Measurements from ENCODE around the gene HEPN1. TPM values are rescaled to one million over a fixed set of nuclear protein-coding genes. Genes with fewer than 3 reads are reported as not detected.

Gene HEPN1
- total and polyA plus RNA-seq, 5 experiments from 2014 or later: not detected

DNA sequence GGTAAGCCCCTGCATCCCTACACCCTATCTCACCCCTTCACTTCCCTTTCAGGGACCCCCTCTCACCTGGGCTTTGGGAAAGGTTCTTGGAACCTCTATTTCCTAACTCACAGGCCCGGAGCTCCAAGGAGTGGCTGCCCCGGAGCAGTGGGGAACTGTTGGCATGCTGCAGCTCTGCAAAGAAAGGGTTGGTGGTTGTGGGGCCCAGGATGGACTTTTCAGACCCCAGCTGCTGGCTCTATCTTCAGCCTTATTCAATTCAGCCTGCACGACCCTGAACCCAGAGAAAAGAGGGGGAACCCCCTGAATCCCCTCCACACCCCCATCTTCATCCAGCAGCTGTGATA is 31.4 kb upstream of the HEPN1 start:
- DNase-seq (no peak), ATAC-seq (no peak)
- H3K27me3 Mint-ChIP-seq: peaks cover 3 to 22% (median 10%) of the 10 kb centered on the region in 5 donors
- no peaks in the 10 kb centered on the region for H3K36me3 Mint-ChIP-seq
- peak overlapping the region in 1 of 10 donors; percentile 27 for H3K27ac Mint-ChIP-seq
- H3K4me1 Mint-ChIP-seq: peaks cover 0 to under 1% (median 0%) of the 10 kb centered on the region in 4 donors
- no peak overlapping the region for H3K4me3 Mint-ChIP-seq
- no peaks in the 10 kb centered on the region for H3K9me3 Mint-ChIP-seq
- POLR2A ChIA-PET: interaction anchor here (0.6 kb wide), 1 partner anchor 63 kb away, joined by 3 read pairs; no protein-coding TSS in a partner anchor

DNA sequence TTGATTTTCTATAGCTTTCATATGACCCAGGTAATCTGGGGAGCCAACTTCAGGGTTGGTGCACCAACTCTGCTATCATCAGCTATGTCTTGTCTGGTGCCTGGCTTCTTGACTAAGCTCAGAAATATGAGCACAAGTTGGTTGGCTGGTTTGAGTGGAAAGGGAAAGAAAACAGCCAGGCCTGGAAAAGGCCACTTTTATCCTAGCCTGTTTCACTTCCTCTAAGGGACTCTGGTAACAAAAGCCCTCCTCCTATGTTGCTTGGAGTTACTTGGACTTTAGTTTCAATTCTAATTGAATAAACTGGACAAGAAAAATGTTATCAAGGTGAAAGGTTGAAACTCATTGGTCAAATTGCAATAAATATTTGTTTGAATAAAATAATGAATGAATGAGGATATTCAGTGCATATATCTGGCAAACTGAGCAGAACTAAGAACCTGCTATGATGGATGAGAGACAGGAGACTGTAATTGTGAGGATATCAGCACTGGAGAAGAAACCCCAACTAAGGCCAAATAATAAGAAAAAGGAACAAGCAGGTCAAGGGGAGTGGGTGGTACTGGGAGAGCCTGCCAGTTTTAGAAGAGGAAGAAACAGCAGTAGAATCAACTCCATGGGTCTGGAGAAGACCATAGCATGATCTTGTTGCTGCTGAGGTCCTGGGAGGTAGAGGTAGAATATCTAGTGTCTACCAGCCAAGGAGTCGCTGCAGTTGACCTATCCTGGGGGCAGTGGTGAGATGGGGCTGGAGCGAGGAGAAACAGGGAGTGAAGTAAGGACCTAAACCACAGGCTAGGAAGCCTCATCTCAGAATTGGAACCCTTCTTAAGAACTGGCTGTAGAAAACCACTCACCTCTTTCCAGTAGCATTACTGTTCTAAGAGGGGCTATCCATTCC is 29.6 kb upstream of the HEPN1 start:
- Mint-ChIP-seq H3K27ac (no peak overlapping the region), H3K9me3 (no peaks in the 10 kb centered on the region), H3K36me3 (no peaks in the 10 kb centered on the region), H3K4me3 (no peak overlapping the region), H3K4me1 (peaks cover 3 to 7% (median 3%) of the 10 kb centered on the region in 4 donors), H3K27me3 (peaks cover 3 to 22% (median 12%) of the 10 kb centered on the region in 5 donors)
- POLR2A ChIA-PET: no interaction called here
- ATAC-seq: no peak
- no peak for DNase-seq

DNA sequence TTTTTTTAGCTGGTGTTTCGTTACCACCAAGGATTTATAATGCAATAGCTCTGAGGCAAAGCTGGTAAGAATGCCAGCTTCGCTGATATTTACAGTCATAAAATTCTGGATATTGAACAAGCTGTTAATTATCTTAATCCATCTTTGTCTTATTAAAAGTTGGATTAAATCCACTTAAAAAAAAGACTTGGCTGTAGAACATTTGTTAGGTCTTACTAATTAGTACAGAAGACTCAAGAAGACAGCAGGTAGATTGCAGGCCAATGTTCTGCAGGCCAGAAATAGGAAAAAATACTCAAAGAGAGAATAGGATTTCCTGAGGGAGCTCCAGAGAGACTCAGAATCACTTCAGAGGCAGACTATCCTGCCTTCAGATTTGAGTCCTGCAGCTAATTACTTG is 28.9 kb upstream of the HEPN1 start:
- H3K4me3 Mint-ChIP-seq: no peak overlapping the region
- peaks cover 3 to 22% (median 12%) of the 10 kb centered on the region in 5 donors for H3K27me3 Mint-ChIP-seq
- H3K4me1 Mint-ChIP-seq: peaks cover 3 to 7% (median 5%) of the 10 kb centered on the region in 4 donors
- no peaks in the 10 kb centered on the region for H3K9me3 Mint-ChIP-seq
- ATAC-seq: no peak
- POLR2A ChIA-PET: no interaction called here
- H3K27ac Mint-ChIP-seq: no peak overlapping the region
- H3K36me3 Mint-ChIP-seq: no peaks in the 10 kb centered on the region
- no peak for DNase-seq

DNA sequence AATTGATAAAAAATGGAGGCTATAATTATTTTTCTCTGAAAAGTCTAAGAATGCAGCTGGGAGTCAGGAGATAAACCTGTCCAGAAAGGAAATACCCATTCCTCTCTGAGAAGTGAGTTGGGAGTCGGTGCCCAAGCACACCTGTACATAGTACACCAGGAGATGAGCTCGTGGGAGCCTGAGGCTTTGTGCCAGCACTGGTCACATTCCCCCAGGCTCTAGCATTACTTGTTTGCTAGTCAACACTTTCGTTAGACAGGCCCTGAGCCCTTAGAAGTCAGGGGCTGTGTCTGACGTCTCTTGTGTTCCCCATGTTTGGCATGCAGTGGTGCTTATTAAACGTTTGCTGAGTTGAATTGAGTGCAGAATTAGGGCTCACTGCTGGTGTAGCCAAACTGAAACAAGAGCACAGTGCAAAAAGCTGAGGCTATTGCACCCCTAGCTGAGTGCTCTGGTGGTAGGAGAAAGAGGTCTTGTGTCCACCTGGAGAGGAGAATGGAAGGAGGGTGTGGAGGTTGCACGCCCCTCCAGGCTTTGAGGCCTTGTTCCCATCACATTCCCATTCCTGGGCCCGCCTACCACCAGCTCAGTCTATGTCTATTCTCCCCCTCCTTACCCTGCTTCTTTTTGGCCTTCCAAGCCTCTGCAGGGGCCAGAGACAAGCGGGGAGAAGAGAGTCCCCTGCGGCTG is 28.2 kb upstream of the HEPN1 start:
- POLR2A ChIA-PET: no interaction called here
- Mint-ChIP-seq H3K27ac (no peak overlapping the region), H3K4me3 (no peak overlapping the region), H3K9me3 (no peaks in the 10 kb centered on the region), H3K27me3 (peaks cover 3 to 21% (median 9%) of the 10 kb centered on the region in 5 donors), H3K36me3 (no peaks in the 10 kb centered on the region), H3K4me1 (peaks cover 3 to 7% (median 5%) of the 10 kb centered on the region in 4 donors)
- ATAC-seq (no peak), DNase-seq (no peak)

DNA sequence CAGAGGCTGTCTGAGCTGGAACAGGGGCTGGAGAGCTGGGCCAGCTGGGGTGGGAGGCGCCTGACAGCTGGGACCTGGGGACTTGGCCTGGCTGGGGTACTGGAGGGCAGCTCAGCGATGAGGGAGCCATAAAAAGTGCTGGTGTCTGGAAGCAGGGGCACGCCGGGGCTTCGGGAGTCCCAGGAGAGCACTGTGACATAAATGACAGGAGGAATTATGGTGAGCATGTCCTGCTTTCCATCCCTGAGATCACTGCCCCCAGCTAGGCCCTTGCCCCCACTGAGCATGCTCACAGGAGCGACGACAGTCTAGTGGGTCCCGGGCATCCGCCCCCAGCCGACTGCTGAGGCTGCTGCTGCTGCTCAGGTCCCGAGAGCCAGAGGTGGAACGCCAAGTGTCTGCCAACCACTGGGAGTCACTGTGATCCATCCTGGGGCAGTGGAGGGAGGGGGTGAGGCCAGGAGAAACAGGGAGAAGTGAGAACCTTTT is 27.6 kb upstream of the HEPN1 start:
- Mint-ChIP-seq H3K27ac (no peak overlapping the region), H3K4me1 (peaks cover 3 to 7% (median 5%) of the 10 kb centered on the region in 4 donors), H3K27me3 (peaks cover 3 to 15% (median 6%) of the 10 kb centered on the region in 5 donors), H3K4me3 (no peak overlapping the region), H3K36me3 (no peaks in the 10 kb centered on the region), H3K9me3 (no peaks in the 10 kb centered on the region)
- ATAC-seq: no peak
- POLR2A ChIA-PET: no interaction called here
- DNase-seq: peak in 1 of 10 donors; percentile 11

DNA sequence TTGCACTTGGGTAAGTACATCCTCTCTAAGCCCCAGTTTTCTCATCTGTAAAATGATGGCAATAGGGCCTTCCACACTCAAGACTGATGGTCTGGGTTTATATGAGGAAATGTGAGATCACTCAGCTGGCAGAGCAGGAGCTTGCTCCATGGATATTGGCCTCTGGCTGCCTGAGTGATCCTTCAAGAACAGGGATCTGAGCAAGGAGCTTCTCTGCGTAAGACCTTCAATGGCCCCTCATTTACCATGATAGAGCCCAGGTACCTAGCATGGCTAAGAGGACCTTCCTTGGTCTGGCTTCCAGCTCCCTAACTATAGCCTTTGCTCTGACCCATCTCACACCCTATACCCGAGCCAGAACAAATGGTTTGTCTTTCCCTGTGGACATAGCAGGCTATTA is 26.9 kb upstream of the HEPN1 start:
- ATAC-seq (no peak), DNase-seq (no peak)
- Mint-ChIP-seq H3K27ac (no peak overlapping the region), H3K4me3 (no peak overlapping the region), H3K36me3 (no peaks in the 10 kb centered on the region), H3K4me1 (peaks cover 3 to 7% (median 5%) of the 10 kb centered on the region in 4 donors), H3K9me3 (no peaks in the 10 kb centered on the region), H3K27me3 (peaks cover 0 to 8% (median 3%) of the 10 kb centered on the region in 5 donors)
- POLR2A ChIA-PET: no interaction called here

DNA sequence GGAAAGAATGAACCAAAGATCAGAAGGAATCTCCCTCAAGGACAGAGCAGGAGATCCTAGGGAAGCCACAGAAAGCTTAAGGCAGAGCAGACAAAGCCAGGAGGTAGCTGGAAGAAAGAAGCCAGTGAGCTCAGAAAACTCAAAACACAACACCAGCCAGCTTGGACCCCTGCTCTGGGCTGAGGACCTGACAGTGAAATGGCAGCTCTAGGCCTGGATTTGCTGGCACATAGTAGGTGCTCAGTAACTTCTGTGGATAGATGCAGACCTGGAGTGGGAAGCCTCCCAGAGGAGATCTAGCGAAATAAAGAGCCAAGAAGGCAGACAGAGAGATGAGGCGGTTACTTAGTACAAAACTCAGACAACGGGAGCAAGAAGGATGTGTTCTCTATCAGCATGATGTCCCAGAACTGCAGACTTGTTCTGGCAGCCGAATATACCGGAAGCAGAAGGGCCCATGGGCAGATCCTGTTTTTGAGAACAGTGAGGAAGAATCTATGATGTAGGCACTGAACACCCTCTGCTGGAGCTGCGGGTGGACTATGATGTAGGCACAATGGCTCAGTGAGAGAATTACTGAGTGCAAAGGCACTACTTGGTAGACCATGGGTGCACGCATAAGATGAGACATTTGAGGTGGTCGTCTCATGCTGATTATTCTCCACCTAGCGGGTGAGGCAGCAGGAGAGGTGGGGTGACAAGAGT is 26.1 kb upstream of the HEPN1 start:
- Mint-ChIP-seq H3K9me3 (no peaks in the 10 kb centered on the region), H3K4me3 (peak overlapping the region in 1 of 10 donors; percentile 27), H3K27ac (peak overlapping the region in 1 of 10 donors; percentile 40), H3K4me1 (peaks cover 7 to 14% (median 8%) of the 10 kb centered on the region in 4 donors), H3K27me3 (peaks cover under 1 to 8% (median 4%) of the 10 kb centered on the region in 5 donors), H3K36me3 (no peaks in the 10 kb centered on the region)
- no peak for ATAC-seq
- POLR2A ChIA-PET: interaction anchor here (0.6 kb wide), 1 partner anchor 10 kb away, joined by 3 read pairs; no protein-coding TSS in a partner anchor
- peak in 1 of 10 donors; percentile 14 for DNase-seq

DNA sequence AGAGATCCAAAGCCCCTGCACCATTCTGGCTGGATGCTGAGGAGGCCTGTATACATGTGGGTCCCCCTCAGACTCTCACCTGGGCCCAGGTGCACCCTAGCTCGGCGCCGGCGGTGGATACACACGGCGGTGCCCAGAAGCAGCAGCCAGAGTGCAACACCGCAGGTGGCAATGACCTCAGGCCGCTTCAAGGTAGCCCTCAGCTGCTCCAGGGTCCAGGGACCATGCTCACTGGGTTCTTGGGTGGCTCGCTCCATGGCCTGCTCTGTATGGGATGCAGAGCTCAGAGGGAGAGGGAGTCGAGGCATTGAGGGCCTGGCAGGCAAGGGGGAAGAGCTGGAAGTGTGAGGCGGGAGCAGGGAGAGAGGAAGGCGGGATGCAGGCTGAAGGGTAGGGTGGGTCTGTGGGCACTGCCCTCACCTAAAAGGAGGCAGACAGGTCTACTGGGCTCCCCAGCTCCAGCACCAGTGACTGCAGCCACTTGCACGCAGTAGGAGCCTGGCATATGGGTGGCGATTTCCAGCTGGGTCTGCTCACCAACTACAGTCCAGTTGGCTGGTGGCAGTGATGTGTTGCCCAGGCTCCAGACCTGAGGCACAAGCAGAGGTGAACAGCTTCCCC is 25.2 kb upstream of the HEPN1 start:
- POLR2A ChIA-PET: interaction anchor here (0.6 kb wide), 1 partner anchor 11 kb away, joined by 3 read pairs; no protein-coding TSS in a partner anchor
- H3K4me1 Mint-ChIP-seq: peaks cover 7 to 17% (median 10%) of the 10 kb centered on the region in 4 donors
- peak overlapping the region in 1 of 10 donors; percentile 17 for H3K27ac Mint-ChIP-seq
- peaks cover under 1 to 5% (median 3%) of the 10 kb centered on the region in 5 donors for H3K27me3 Mint-ChIP-seq
- no peak for DNase-seq
- ATAC-seq: no peak
- H3K36me3 Mint-ChIP-seq: no peaks in the 10 kb centered on the region
- H3K4me3 Mint-ChIP-seq: no peak overlapping the region
- no peaks in the 10 kb centered on the region for H3K9me3 Mint-ChIP-seq

DNA sequence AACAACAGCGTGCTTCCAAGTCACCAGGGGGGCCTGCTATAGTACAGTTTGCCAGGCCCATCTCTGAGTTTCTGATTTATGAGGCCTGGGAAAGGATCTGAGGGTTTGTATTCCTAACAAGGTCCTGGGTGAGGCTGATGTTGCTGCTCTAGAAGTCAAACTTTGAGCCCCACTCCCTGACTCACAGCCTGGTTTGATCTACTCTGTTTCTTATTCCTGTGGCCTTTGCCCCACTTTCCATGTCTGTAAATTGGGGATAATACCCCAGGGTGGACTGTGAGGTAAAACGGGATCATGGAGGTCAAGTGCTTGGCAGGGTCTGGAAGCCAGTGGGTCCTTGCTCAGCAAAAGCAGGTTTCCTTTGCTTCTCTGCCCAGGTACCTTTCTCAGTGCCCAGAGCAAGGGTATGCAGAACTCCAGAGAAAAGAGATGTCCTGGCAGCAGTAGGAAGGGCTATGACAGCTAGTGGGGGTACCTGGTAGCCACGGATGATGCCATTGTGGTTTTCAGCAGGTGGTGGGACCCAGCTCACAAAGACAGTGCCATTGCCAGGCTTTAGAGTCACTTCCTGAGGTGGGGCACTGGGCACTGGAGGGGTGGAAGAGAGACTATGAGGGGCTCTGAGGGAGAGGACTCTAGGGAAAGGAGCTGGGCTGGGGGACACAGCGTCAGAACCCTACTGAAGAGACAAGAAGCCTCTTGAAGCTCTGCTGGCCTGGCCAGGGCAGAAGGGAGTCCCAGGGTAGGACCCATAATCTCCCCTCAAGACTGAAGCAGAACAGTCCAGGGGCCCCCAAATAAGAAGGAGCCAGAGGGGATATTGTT is 24.2 kb upstream of the HEPN1 start:
- Mint-ChIP-seq H3K4me3 (no peak overlapping the region), H3K4me1 (peaks cover 7 to 17% (median 10%) of the 10 kb centered on the region in 4 donors), H3K9me3 (no peaks in the 10 kb centered on the region), H3K27me3 (peaks cover 5 to 10% (median 8%) of the 10 kb centered on the region in 5 donors), H3K27ac (peak overlapping the region in 1 of 10 donors; percentile 21), H3K36me3 (no peaks in the 10 kb centered on the region)
- ATAC-seq (no peak), DNase-seq (no peak)
- POLR2A ChIA-PET: no interaction called here

DNA sequence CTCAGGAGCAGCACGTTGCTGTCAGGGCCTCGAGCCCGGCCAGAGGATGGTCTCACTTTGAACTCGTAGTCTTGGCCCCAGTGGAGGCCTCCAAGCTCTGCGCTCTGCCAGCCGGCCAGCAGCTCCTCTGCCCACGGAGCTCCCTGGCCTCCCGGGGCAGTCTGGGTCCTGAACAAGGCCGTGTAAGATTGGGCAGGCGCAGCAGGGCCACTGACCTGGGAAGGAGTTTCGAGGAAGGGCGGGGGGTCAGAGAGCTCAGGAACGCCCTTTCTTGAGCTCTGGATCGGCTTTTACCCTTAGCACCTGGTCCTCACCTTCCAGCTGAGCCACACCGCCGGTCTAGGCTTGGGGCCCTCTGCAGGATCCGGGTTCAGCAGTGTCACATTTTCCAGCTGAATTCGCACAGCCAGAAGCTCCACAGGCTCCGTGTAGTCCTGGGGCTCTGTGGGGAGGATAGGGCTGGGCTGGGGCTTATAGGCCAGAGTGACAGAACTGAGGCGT is 23.5 kb upstream of the HEPN1 start:
- Mint-ChIP-seq H3K27me3 (peaks cover 6 to 13% (median 11%) of the 10 kb centered on the region in 5 donors), H3K4me1 (peaks cover 7 to 17% (median 10%) of the 10 kb centered on the region in 4 donors), H3K4me3 (no peak overlapping the region), H3K27ac (no peak overlapping the region), H3K9me3 (no peaks in the 10 kb centered on the region), H3K36me3 (no peaks in the 10 kb centered on the region)
- POLR2A ChIA-PET: no interaction called here
- DNase-seq (no peak), ATAC-seq (no peak)

DNA sequence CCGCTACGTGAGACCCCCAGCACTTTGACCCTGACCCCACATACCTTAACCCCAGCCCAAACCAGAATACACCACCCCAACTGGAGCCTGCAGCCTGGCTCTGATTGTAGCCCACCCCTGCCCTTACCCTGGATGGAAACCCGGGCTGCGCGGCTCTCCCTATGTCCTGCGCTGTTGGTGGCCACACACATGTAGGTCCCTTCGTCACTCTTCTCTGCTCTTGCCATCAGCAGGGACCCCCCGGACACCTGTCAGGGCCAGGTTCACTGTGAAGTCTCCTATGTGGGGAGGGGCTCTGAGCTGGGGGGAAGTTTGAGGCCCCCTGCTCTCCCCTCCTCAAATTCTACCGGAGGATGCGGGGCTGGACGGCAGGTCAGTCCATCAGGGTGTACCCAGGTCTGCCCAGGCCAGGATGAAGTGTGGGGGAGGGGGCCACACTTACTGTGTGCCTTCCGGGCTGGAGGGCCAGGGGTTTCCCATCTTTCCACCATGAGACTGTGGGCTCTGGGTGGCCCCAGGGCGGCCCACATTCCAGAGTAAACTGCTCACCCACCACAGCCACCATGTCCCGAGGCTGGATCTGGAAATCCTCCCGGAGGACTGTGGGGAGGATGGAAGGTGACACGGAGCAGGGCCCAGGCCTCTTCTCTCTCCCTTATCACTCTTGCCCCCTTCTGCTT is 22.8 kb upstream of the HEPN1 start:
- Mint-ChIP-seq H3K4me3 (no peak overlapping the region), H3K27ac (peak overlapping the region in 2 of 10 donors; percentile 34 to 39), H3K4me1 (peaks cover 7 to 17% (median 10%) of the 10 kb centered on the region in 4 donors), H3K9me3 (no peaks in the 10 kb centered on the region), H3K27me3 (peaks cover 8 to 18% (median 11%) of the 10 kb centered on the region in 5 donors), H3K36me3 (no peaks in the 10 kb centered on the region)
- ATAC-seq: no peak
- DNase-seq: no peak
- POLR2A ChIA-PET: no interaction called here

Data from naive thymus-derived CD8-positive, alpha-beta T cell (primary cell).